M059J (cell line): ENCODE data around the gene PCDH1. TPM values are rescaled to one million over a fixed set of nuclear protein-coding genes. Genes with fewer than 3 reads are reported as not detected.
"Not testable (repeated sequence)": the region's sequence is repeated elsewhere in the genome, so short reads cannot be mapped to it uniquely, and the experiment has no call there.

Experiments used
- DNase-seq: peaks from one replicate; pipeline ENCODE4 v3.0.0-alpha.2; 2012; ENCODE audit warnings: low read depth
- total RNA-seq: library from RNA; depleted of rRNA; stranded (reverse); fragments of >200 nt; shearing (Covaris generic); gene quantifications from 2 replicates; pipeline ENCODE4 v1.2.3, GENCODE V29; 2014

The PCDH1 gene
- total RNA-seq, 1 experiment from 2014 or later = 4.9 TPM

GRCh38 chr5:141834331-141834730 is 43.9 kb downstream of the PCDH1 start:
- DNase-seq = no peak

GRCh38 chr5:141832131-141832530 is 46.1 kb downstream of the PCDH1 start:
- DNase-seq = peak; percentile 40

- no peak for DNase-seq
These were observed 50.0 kb downstream of the PCDH1 start for GRCh38 chr5:141828162-141828561.

- no peak for DNase-seq
These were observed 51.5 kb downstream of the PCDH1 start for GRCh38 chr5:141826674-141827073.

GRCh38 chr5:141825791-141826560 is 52.2 kb downstream of the PCDH1 start:
- no peak for DNase-seq

- DNase-seq = no peak
These were observed 53.0 kb downstream of the PCDH1 start for GRCh38 chr5:141825241-141825671.

GRCh38 chr5:141824717-141825116 is 53.5 kb downstream of the PCDH1 start:
- no peak for DNase-seq

GRCh38 chr5:141823056-141823455 is 55.2 kb downstream of the PCDH1 start:
- DNase-seq = no peak

- DNase-seq = peak; percentile 37
These were observed 56.1 kb downstream of the PCDH1 start for GRCh38 chr5:141822144-141822543.

- peak; percentile 74 for DNase-seq
These were observed 56.7 kb downstream of the PCDH1 start for GRCh38 chr5:141821430-141821925.

- not testable (repeated sequence) for DNase-seq
These were observed 57.5 kb downstream of the PCDH1 start for GRCh38 chr5:141820686-141821085.

- DNase-seq = no peak
These were observed 60.6 kb downstream of the PCDH1 start for GRCh38 chr5:141817631-141818030.

GRCh38 chr5:141816598-141817399 is 61.4 kb downstream of the PCDH1 start:
- no peak for DNase-seq

- DNase-seq = no peak
These were observed 62.4 kb downstream of the PCDH1 start for GRCh38 chr5:141815796-141816180.

- DNase-seq = no peak
These were observed 63.0 kb downstream of the PCDH1 start for GRCh38 chr5:141815051-141815795.

- peak; percentile 61 for DNase-seq
These were observed 63.9 kb downstream of the PCDH1 start for GRCh38 chr5:141814064-141814964.

- no peak for DNase-seq
These were observed 65.7 kb downstream of the PCDH1 start for GRCh38 chr5:141812512-141812911.

GRCh38 chr5:141811287-141812155 is 66.7 kb downstream of the PCDH1 start:
- no peak for DNase-seq

GRCh38 chr5:141810702-141811101 is 67.5 kb downstream of the PCDH1 start:
- DNase-seq = no peak
